Ishikawa (cell line): ENCODE data around the gene TXLNA.

Source experiments
- CEBPB ChIP-seq: IDR thresholded peaks from 2 replicates; pipeline ENCODE4 v1.6.1; 2012
- RAD21 ChIP-seq: IDR thresholded peaks from 2 replicates; pipeline ENCODE4 v1.6.1; 2012; ENCODE audit warnings: low read depth
- TAF1 ChIP-seq: IDR thresholded peaks from 2 replicates; pipeline ENCODE4 v1.6.1; 2012; ENCODE audit warnings: low read depth, mild to moderate bottlenecking

DNA sequence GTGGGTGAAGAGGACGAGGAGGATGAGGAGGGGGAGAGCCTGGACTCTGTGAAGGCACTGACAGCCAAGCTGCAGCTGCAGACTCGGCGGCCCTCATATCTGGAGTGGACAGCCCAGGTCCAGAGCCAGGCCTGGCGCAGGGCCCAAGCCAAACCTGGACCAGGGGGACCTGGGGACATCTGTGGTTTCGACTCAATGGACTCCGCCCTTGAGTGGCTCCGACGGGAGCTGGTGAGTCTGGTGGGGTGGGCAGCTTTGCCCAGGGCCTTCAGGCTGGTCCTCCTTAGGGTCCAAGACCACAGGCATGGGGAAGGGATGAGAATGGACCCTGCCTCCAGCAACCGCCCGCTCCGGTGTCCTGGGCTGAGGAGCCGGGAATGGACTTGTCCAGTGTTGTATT is 68.0 kb downstream of the TXLNA start:
- TF ChIP-seq TAF1 (no peak), CEBPB (no peak), RAD21 (no peak)
